Fibroblast of skin of scalp (primary cell): Measurements from ENCODE around the gene SULF2.

Experiments used
- DNase-seq: peaks from one replicate; pipeline ENCODE4 v3.0.0-alpha.2; 2013

The SULF2 gene

DNA sequence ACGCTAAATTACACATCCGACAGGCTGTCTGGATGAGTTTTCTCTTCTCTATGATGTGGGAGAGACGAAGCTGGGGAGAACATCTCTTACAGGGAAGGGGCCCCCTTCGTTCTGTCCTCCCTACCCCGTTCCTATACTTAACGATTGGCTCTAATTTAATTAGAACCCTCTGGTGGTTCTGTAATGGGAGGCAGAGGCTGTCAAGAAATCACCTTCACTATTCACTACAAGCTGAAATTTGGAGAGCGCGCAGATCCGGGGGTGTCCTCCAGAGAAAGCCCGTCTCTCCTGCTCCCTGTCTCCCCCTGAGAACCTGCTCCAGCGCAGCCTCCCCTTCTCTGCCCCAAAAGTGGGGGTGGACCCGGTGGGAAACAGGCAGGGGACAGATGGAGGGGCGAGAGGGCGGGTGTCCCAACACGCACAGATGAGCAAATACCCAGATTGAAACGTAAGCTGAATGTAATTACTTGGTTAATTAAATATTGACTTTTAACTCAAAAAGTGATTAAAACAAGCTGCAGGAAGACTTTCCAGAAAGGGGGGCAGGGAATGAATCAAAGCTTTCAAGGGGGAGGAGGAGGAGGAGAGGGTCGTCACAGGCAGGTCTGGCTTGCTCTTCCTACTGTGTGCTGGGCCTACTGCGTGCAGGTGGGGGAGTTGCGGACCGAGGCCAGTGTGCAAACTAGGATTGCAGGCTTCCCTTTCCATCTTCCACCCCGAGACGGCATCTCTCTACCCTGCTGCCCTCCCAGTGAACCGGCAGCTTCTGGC is 1.3 kb downstream of the SULF2 start:
- no peak for DNase-seq

GRCh38 chr20:47782920-47783552 is 2.2 kb downstream of the SULF2 start:
- no peak for DNase-seq

- DNase-seq = no peak
Observed at GRCh38 chr20:47782076-47782475, 3.2 kb downstream of the SULF2 start.

GRCh38 chr20:47781632-47782031 is 3.6 kb downstream of the SULF2 start:
- no peak for DNase-seq

DNA sequence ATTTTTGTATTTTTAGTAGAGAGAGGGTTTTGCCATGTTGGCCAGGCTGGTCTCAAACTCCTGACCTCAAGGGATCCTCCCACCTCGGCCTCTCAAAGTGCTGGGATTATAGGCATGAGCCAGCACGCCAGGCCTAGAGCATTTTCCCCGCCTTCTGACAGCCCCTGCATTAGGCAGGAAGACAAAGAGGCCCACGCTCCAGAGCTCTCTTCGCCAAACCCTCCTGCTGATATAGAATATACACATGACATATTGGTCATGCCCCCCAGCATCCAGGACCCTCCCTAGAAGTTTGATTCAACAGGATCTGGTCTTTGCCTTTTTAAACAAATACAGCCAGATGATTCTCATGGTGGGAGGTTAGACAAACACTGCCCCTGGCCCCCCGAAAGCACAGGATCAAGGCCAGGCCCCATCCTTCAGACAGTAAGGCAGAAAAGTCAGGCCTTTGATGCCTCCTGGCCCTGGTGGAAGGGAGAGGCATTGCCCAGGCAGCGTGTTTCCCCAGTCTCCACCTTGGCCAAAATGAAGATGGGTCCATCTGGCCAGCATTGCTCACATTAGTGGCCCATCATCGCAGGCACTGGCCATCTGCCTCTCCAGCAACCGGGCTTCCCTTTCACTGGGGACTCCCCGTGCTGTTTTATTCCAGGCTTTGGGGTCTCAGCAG is 4.4 kb downstream of the SULF2 start:
- no peak for DNase-seq

DNA sequence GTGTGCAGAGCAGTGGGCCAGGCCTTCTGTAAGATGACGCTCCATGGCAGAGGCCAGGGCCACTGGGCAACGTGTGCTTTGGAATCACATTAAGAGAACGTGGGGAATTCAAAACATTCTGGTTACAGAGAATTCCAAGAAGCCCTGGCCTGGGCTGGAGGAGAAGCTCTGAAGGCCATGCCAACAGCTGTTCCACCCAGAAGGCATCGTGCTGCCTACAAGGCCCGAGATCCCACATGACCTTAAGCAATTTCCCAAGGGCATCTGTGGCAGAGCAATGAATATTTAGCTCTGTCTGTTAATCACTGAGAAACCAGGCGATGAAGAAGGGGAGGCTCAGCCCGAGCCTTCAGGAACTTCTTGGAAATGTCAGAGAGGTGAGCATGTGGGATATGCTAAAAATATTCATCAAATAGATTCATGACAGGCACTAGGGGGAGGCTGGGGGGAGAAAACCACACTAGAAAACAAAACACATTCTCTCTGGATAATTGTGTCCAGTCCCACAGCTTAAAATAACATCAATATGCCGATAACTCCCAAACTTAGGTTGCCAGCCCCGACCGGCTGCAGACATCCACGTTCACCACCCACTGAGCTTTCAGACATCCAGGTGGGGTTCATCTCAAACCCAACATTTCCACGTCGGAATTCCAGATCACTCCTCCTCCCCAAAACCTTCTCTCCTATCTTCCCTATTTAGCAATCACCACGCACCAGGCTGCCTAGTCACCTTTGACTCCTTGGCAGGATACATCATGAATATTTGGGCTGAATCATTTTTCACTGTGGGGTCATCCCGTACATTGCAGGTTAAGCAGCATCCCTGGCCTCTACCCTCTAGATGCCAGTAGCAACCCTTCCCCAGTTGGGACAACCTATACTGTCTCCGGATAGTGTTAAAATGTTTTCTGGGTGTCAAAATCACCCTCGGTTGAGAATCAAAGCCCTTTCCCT is 6.6 kb downstream of the SULF2 start:
- DNase-seq = peak; percentile 71

GRCh38 chr20:47777220-47777619 is 8.1 kb downstream of the SULF2 start:
- DNase-seq = no peak

DNA sequence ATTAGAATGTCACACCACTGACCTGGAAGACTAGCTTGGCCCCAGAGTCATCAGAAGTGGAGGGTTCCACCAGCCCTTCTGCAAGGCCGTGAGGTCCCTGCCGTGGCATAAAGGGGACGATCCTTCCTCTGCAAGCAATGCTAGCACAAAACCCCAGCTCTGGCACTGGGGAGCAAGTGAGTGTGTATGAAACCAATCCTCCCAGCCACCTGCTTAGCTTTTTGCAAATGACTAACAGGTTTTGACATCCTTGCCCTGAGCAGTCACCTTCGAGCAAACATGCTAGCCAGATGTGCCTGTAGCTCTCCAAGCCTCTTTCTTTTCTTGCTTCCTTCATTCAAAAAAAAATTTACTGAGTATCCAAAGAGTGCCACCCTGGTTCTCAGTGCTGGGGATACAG is 8.6 kb downstream of the SULF2 start:
- no peak for DNase-seq

- no peak for DNase-seq
Observed at GRCh38 chr20:47775841-47776240, 9.4 kb downstream of the SULF2 start.

DNA sequence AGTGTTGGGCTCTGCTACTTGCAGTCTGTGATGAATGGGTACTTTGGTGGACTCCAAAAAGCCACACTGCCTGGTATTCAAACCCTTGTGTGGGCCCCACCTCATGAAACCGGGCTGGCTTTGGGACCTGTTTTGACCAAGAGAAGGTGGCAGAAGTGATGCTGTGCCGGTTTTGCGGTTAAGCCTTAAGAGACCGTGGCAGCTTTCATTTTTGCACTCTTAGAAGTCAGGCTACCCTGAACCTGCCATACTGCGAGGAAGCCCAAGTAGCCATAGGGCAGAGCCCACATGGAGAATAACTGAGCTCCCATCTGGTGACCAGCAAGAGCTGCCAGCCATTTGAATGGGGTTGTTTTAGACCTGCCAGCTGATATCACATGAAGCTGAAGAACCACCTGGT is 10.2 kb downstream of the SULF2 start:
- no peak for DNase-seq

GRCh38 chr20:47774131-47774777 is 11.0 kb downstream of the SULF2 start:
- DNase-seq = no peak

DNA sequence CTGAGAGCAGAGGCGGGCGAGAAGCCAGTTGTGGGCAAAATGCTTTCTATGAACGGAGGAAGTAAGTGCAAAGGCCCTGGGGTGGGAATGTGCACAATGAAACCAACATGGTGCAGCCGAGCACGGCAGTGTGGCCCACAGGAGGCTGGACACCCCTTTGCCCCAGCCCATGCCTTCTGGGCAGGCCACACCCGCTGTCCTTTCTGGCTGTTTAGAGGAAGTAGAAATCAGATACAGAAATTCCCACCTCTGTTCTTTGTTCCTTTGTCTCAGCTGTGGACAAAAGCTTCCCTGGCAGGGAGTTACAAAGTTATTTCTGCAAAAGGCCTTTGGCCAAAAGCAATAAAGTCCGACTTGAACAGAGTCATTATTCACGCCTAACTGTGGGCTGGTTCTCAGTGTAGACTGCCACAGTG is 11.9 kb downstream of the SULF2 start:
- DNase-seq = no peak

- no peak for DNase-seq
Observed at GRCh38 chr20:47770935-47771334, 14.3 kb downstream of the SULF2 start.

- DNase-seq = no peak
Observed at GRCh38 chr20:47768016-47768824, 17.1 kb downstream of the SULF2 start.

DNA sequence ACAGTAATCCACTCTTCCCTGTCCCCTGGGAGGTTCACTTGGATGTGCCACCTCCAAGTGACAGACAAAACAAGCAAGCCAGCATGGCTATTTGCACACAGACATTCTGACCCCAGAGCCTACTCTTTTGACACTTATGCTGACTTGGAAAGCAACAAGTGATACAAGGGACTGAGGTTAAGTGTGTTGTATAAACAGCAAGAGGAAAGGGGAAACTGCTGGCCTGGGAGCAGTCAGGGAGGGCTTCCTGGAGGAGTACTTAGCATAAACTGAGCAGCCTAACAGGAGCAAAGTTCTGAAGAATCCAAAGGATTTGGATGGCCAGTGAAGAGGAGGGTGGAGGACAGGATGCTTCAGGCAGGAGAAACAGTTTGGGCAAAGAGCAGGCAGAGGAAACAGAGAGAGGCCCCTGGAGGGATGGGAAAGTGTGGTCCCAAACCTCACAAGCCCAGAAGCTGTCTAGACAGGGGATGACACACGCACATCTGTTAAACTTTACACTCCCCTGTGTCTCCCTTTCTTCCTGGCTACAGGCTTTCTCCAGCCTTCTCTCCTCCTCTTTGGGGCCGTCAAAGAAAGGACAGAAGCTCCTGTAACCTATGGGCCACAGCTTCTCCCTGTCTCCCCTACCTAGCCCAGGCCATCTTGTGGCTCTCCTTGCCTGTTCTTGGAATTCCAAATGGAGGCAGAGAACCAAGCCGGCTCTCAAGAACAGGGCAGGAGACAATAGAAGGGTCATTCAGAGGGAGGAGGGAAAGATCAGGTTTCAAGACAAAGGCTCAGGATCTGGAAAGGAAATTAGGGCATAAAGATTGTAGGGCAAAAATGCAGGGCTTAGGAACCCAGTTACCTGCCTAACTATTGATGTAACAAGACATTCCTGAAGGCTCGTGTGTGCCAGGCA is 19.3 kb downstream of the SULF2 start:
- DNase-seq = peak; percentile 56

DNA sequence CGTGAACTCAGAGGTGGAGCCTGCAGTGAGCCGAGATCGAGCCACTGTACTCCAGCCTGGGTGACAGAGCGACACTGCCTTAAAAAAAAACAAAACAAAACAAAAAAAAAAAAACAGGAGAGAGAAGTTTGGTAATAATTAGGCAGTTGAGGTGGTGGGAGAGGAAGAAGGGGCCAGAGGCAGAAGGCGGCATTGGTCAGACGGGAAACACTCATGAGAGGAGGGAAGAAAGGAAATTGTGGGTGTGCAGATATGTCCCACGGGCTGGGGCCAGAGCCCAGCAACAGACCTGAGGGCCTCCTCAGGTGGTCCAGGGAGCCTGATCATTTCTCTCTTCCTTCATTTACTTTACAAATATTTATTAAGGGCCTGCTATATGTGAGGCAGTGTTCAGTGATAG is 20.0 kb downstream of the SULF2 start:
- DNase-seq = no peak

DNA sequence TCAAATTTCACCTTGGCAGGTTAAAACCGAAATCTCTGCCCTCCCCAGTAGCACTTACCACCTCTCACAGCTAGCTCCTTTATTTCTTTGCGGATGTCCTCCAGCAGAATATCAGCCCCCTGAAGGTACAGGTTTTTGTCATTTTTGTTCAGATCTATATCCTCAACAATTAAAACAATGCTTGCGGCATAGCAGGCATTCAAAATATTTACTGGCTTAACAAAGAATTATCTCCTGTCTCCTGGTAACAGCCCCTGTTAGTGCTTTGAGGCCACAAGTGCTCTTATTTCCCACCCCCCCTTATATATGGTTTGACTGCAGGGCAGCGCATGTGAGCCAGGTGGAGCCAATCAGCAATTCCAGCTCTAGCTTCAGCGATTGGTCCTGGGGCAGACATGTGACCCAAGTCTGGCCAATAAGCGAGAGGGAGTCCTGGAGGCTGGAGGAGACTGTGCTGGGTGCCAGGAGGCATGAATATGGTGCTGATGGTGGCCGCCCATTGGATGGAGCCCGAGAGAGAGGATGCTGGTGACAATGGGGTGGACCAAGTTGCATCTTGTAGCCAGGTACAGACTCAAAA is 21.0 kb downstream of the SULF2 start:
- no peak for DNase-seq

DNA sequence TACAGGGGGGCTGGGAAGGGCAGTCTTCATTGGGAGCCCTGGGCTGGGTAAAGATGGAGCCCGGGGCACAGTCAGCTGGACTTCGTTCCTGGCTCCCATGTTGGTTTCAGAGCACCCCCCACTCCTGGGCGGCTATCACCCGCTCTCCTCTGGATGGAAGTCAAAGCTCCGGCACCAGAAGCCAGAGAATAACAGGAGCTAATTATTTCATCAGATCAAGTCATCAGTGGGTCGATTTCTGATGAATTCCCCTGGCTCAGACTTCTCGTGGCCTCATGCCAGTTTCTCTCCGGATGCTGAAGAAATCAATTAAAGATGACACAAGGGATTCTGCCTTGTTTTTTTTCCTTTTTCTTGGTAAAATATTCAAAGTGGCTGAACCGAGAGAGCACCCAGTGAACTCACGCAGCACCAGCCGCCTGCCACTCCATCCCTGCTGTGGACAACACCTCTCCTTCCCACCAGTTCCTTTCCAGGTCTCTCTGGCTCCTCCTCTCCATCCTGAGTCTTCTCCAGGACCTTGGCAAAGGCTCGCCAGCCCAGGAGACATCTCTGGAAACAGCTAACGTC is 22.5 kb downstream of the SULF2 start:
- peak; percentile 67 for DNase-seq

DNA sequence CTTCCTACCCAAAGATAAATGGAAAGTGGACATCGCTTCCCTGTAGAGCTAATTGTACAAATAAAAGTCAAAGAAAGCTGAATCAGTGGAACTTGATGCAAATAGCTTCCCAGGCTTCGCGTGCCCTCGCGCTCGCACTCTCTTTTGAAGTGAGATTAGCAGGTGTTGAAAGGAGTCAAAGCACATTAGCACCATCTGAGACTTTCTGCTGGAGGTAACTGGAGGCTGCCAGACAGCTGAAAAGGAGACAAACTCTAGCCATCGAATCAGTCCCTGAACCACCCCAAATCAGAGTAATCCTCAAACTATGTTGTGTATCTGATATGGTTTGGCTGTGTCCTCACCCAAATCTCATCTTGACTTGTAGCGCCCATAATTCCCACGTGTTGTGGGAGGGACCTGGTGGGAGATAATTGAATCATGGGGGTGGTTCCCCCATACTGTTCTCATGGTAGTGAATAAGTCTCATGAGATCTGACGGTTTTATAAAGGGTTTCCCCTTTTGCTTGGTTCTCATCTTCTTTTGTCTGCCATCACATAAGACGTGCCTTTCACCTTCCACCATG is 23.7 kb downstream of the SULF2 start:
- DNase-seq = no peak
